Gastrocnemius medialis (tissue), 4 donors: Measurements from ENCODE around the gene BEND6.
"Not testable (repeated sequence)": the region's sequence is repeated elsewhere in the genome, so short reads cannot be mapped to it uniquely, and the experiment has no call there.

Experiments
- CTCF ChIP-seq, 5 experiments: fragments of 450-650 bp in 3 of 5; fragments of 200-600 bp in 2 of 5; sonication (generic) in 2 of 5; IDR thresholded peaks in 4 of 5; conservative IDR thresholded peaks in 1 of 5; 1 replicate in 4 of 5; 2 replicates in 1 of 5; pipeline ENCODE4 v1.5.1; 2016 to 2019; ENCODE audit warnings: antibody characterized with exemption in 5 of 5, mild to moderate bottlenecking in 3 of 5, moderate library complexity in 3 of 5
- POLR2A ChIP-seq, 2 donors: fragments of 450-650 bp; IDR thresholded peaks; one replicate each; pipeline ENCODE4 v1.6.1; 2017; ENCODE audit warnings: antibody characterized with exemption in 2 of 2, mild to moderate bottlenecking in 2 of 2, moderate library complexity in 2 of 2

GRCh38 chr6:57044061-57044460 lies 89.2 kb downstream of the BEND6 start:
- not testable (repeated sequence) for TF ChIP-seq POLR2A (IDR thresholded peaks at IDR 0.05); CTCF (IDR thresholded peaks at IDR 0.05 in 4 of 5, conservative IDR thresholded peaks at IDR 0.05 in 1 of 5)
